Gastroesophageal sphincter (tissue), 3 donors: Measurements from ENCODE around the gene SPATA3.

Source experiments
- POLR2AphosphoS5 ChIP-seq: sonication (generic); formaldehyde crosslinking; IDR thresholded peaks from one replicate; pipeline ENCODE4 v1.6.1; 2017; ENCODE audit warnings: antibody characterized with exemption
- TF ChIP-seq, protein P1 (sequence below), 4 experiments: fragments of 200-600 bp in 2 of 4; fragments of 450-650 bp in 2 of 4; sonication (generic) in 1 of 4; IDR thresholded peaks; one replicate each; pipeline ENCODE4 v1.5.1; 2017 to 2019; ENCODE audit warnings: antibody characterized with exemption in 4 of 4, mild to moderate bottlenecking in 2 of 4, moderate library complexity in 2 of 4

GRCh38 chr2:231003186-231003585, 7.3 kb downstream of the SPATA3 start:
- no peak for TF ChIP-seq POLR2AphosphoS5
- TF ChIP-seq, protein P1, sequence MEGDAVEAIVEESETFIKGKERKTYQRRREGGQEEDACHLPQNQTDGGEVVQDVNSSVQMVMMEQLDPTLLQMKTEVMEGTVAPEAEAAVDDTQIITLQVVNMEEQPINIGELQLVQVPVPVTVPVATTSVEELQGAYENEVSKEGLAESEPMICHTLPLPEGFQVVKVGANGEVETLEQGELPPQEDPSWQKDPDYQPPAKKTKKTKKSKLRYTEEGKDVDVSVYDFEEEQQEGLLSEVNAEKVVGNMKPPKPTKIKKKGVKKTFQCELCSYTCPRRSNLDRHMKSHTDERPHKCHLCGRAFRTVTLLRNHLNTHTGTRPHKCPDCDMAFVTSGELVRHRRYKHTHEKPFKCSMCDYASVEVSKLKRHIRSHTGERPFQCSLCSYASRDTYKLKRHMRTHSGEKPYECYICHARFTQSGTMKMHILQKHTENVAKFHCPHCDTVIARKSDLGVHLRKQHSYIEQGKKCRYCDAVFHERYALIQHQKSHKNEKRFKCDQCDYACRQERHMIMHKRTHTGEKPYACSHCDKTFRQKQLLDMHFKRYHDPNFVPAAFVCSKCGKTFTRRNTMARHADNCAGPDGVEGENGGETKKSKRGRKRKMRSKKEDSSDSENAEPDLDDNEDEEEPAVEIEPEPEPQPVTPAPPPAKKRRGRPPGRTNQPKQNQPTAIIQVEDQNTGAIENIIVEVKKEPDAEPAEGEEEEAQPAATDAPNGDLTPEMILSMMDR (IDR thresholded peaks at IDR 0.05) = no peak
